Omental fat pad (tissue), 4 donors: ENCODE data around the gene ZW10. TPM values are rescaled to one million over a fixed set of nuclear protein-coding genes. Genes with fewer than 3 reads are reported as not detected.
A peak's percentile ranks its signal among the peaks of the same experiment; 100 is the strongest.

Experiments
- ATAC-seq: fragments of 150-250 bp; one replicate; pipeline ENCODE4 v1.9.1; 2016; ENCODE audit warnings: mild to moderate bottlenecking, moderate library complexity; ENCODE audit not compliant: low FRiP score
- DNase-seq: peaks from one replicate; pipeline ENCODE4 v3.0.0-alpha.2; 2019; ENCODE audit warnings: low spot score
- CTCF ChIP-seq, 3 donors: fragments of 450-650 bp; IDR thresholded peaks; one replicate each; pipeline ENCODE4 v1.5.1; 2016 to 2017; ENCODE audit warnings: antibody characterized with exemption in 3 of 3, mild to moderate bottlenecking in 3 of 3, moderate library complexity in 2 of 3
- total RNA-seq, 4 donors: library from RNA; depleted of rRNA; stranded (reverse); fragments of >200 nt; gene quantifications; one replicate each; pipeline ENCODE4 v1.1.0, GENCODE V29; 2016

ZW10 gene
- 10 to 100 TPM in 2 of 4 donors, 1 to 10 TPM in 2; 9.6 to 12.6 (median 10.3) TPM for total RNA-seq

- peak; percentile 99 for ATAC-seq
- TF ChIP-seq CTCF (IDR thresholded peaks at IDR 0.05), result peak in 1 of 3 donors; percentile 52
Measured at GRCh38 chr11:113773416-113774173, at the start of gene ZW10. Gene ZW10 (minus strand): TSS chr11:113773692. CDS start chr11:113773666, 26 bp downstream.

GRCh38 chr11:113818426-113818825 lies 44.9 kb upstream of the ZW10 start:
- DNase-seq, result no peak
- no peak for TF ChIP-seq CTCF (IDR thresholded peaks at IDR 0.05)
- ATAC-seq, result no peak

More at GRCh38 chr11:113773416-113774173, at the start of gene ZW10:
- peak; percentile 94 for DNase-seq

GRCh38 chr11:113817626-113818025 lies 44.1 kb upstream of the ZW10 start:
- DNase-seq, result no peak
- TF ChIP-seq CTCF (IDR thresholded peaks at IDR 0.05), result no peak
- ATAC-seq, result no peak

GRCh38 chr11:113817162-113817561 lies 43.7 kb upstream of the ZW10 start:
- TF ChIP-seq CTCF (IDR thresholded peaks at IDR 0.05), result no peak
- ATAC-seq (no peak), DNase-seq (no peak)

GRCh38 chr11:113814181-113814580 lies 40.7 kb upstream of the ZW10 start:
- TF ChIP-seq CTCF (IDR thresholded peaks at IDR 0.05), result no peak
- no peak for DNase-seq
- ATAC-seq, result no peak

GRCh38 chr11:113808931-113809330 lies 35.4 kb upstream of the ZW10 start:
- DNase-seq (no peak), ATAC-seq (no peak)
- no peak for TF ChIP-seq CTCF (IDR thresholded peaks at IDR 0.05)

GRCh38 chr11:113806406-113806805 lies 32.9 kb upstream of the ZW10 start:
- DNase-seq (no peak), ATAC-seq (no peak)
- no peak for TF ChIP-seq CTCF (IDR thresholded peaks at IDR 0.05)
